HepG2 (cell line): Measurements from ENCODE around the gene SLC16A3. TPM values are rescaled to one million over a fixed set of nuclear protein-coding genes. Genes with fewer than 3 reads are reported as not detected.

ENCODE experiments used
- CEBPB ChIP-seq: IDR thresholded peaks from 2 replicates; pipeline ENCODE4 v1.6.1; 2011; ENCODE audit warnings: low read depth, low read length, improper control_type of control experiment, borderline replicate concordance
- MEF2D ChIP-seq: sonication (generic); formaldehyde crosslinking; IDR thresholded peaks from 2 replicates; pipeline ENCODE4 v1.5.1; 2020; ENCODE audit warnings: mild to moderate bottlenecking, missing genetic modification reagents
- MTERF4 ChIP-seq: sonication (generic); formaldehyde crosslinking; IDR thresholded peaks from 2 replicates; pipeline ENCODE4 v1.8.0; 2023; ENCODE audit warnings: mild to moderate bottlenecking, missing genetic modification reagents
- MTF2 ChIP-seq: sonication (generic); formaldehyde crosslinking; IDR thresholded peaks from 2 replicates; pipeline ENCODE4 v1.5.0; 2020; ENCODE audit warnings: missing genetic modification reagents, borderline replicate concordance
- SSRP1 ChIP-seq: IDR thresholded peaks from 2 replicates; pipeline ENCODE4 v1.6.1; 2016; ENCODE audit warnings: control low read depth
- TRAFD1 ChIP-seq: sonication (generic); formaldehyde crosslinking; IDR thresholded peaks from 2 replicates; pipeline ENCODE4 v1.5.1; 2020; ENCODE audit warnings: missing genetic modification reagents, mild to moderate bottlenecking, borderline replicate concordance
- ZBED4 ChIP-seq: sonication (generic); formaldehyde crosslinking; IDR thresholded peaks from 2 replicates; pipeline ENCODE4 v1.4.0; 2020; ENCODE audit warnings: missing genetic modification reagents, borderline replicate concordance
- ZMYM2 ChIP-seq: sonication (generic); formaldehyde crosslinking; IDR thresholded peaks from 2 replicates; pipeline ENCODE4 v1.8.0; 2022; ENCODE audit warnings: mild to moderate bottlenecking, missing genetic modification reagents
- ZNF318 ChIP-seq: sonication (generic); formaldehyde crosslinking; IDR thresholded peaks from 2 replicates; pipeline ENCODE4 v1.4.0; 2020; ENCODE audit warnings: mild to moderate bottlenecking, missing genetic modification reagents
- ZNF33B ChIP-seq: sonication (generic); formaldehyde crosslinking; IDR thresholded peaks from 2 replicates; pipeline ENCODE4 v1.5.1; 2020; ENCODE audit warnings: mild to moderate bottlenecking, missing genetic modification reagents
- ZNF547 ChIP-seq: sonication (generic); formaldehyde crosslinking; IDR thresholded peaks from 2 replicates; pipeline ENCODE4 v1.5.1; 2020; ENCODE audit warnings: mild to moderate bottlenecking, missing genetic modification reagents
- ZNF563 ChIP-seq: sonication (generic); formaldehyde crosslinking; IDR thresholded peaks from 2 replicates; pipeline ENCODE4 v1.8.0; 2022; ENCODE audit warnings: mild to moderate bottlenecking, moderate library complexity, missing genetic modification reagents
- ZNF674 ChIP-seq: sonication (generic); formaldehyde crosslinking; IDR thresholded peaks from 2 replicates; pipeline ENCODE4 v1.5.0; 2020; ENCODE audit warnings: low read depth, mild to moderate bottlenecking, missing genetic modification reagents
- ZNF841 ChIP-seq: sonication (generic); formaldehyde crosslinking; IDR thresholded peaks from 2 replicates; pipeline ENCODE4 v1.8.1; 2023; ENCODE audit warnings: missing genetic modification reagents, borderline replicate concordance
- polyA plus RNA-seq, 8 experiments: library from polyadenylated mRNA; depleted of rRNA in 3 of 8; stranded (reverse) in 7 of 8; unstranded in 1 of 8; fragments of >200 nt; fragmentation: Illumina TruSeq in 4 of 8; extraction: Trizol in 4 of 8; gene quantifications; 2 replicates each; pipeline versions ENCODE4 v1.2.1 to v1.2.3, GENCODE V29; 2011 to 2016; ENCODE audit warnings: low read depth in 4 of 8, missing spikeins in 1 of 8, mixed read lengths in 1 of 8; ENCODE audit not compliant: insufficient read depth in 1 of 8
- total RNA-seq, 5 experiments: library from RNA; depleted of rRNA; stranded (reverse); fragments of >200 nt; fragmentation: Illumina TruSeq; extraction: Trizol; gene quantifications; 2 replicates each; pipeline ENCODE4 v1.2.3, GENCODE V29; 2016; ENCODE audit warnings: low read depth in 1 of 5

SLC16A3 gene
- total and polyA plus RNA-seq, 2 of the 13 experiments (the other 11 are each of a cell fraction or from before 2014, with no cell fraction given), result 242 to 349 TPM

GRCh38 chr17:82230609-82231311, 1.9 kb downstream of the SLC16A3 start (continued):
- TF ChIP-seq ZBED4 (CRISPR knock-in tag), result peak; percentile 99
- TF ChIP-seq CEBPB, result no peak
- peak; percentile 86 for TF ChIP-seq MTERF4 (CRISPR knock-in tag)
- peak; percentile 96 for TF ChIP-seq ZNF674 (CRISPR knock-in tag)
- TF ChIP-seq ZMYM2 (CRISPR knock-in tag), result peak; percentile 85
- TF ChIP-seq SSRP1, result no peak
- peak; percentile 96 for TF ChIP-seq ZNF33B (CRISPR knock-in tag)
- peak; percentile 83; the same call in 1 of the 2 replicates for TF ChIP-seq MEF2D (CRISPR knock-in tag)
- TF ChIP-seq ZNF563, result peak; percentile 97
- TF ChIP-seq ZNF841, result peak; percentile 92
- peak; percentile 97 for TF ChIP-seq ZNF318 (CRISPR knock-in tag)
- TF ChIP-seq TRAFD1 (CRISPR knock-in tag), result no peak
- peak; percentile 78; the same call in 1 of the 2 replicates for TF ChIP-seq MTF2
- peak; percentile 99; the same call in 1 of the 2 replicates for TF ChIP-seq ZNF547 (CRISPR knock-in tag)
